ENCODE measurements around the gene ZDHHC11. TPM values are rescaled to one million over a fixed set of nuclear protein-coding genes. Genes with fewer than 3 reads are reported as not detected.
"Not testable (repeated sequence)": the region's sequence is repeated elsewhere in the genome, so short reads cannot be mapped to it uniquely, and the experiment has no call there.

Gene ZDHHC11
- total RNA-seq, 2 experiments from 2014 or later: 9.4 to 10.0 TPM

GRCh38 chr5:885529-885928, 34.7 kb upstream of the ZDHHC11 start:
- H3K4me1 Mint-ChIP-seq: peaks cover 34% of the 10 kb centered on the region
- POLR2A ChIA-PET: no interaction called here
- peak overlapping the region; percentile 19 for H3K27ac Mint-ChIP-seq

GRCh38 chr5:885127-885442, 34.3 kb upstream of the ZDHHC11 start:
- peaks cover 90% of the 10 kb centered on the region for H3K36me3 Mint-ChIP-seq (ENCODE audit: low read depth)
- peaks cover 15% of the 10 kb centered on the region for H3K9me3 Mint-ChIP-seq
- H3K27ac Mint-ChIP-seq: no peak overlapping the region
- H3K4me1 Mint-ChIP-seq: peaks cover 33% of the 10 kb centered on the region
- no peak for DNase-seq
- H3K27me3 Mint-ChIP-seq: no peaks in the 10 kb centered on the region
- POLR2A ChIA-PET: no interaction called here
- H3K4me3 Mint-ChIP-seq: no peak overlapping the region
- CTCF ChIA-PET: no interaction called here

More at GRCh38 chr5:885529-885928, 34.7 kb upstream of the ZDHHC11 start:
- CTCF ChIA-PET: no interaction called here
- no peak for DNase-seq
- Mint-ChIP-seq H3K9me3 (peaks cover 15% of the 10 kb centered on the region), H3K36me3 (ENCODE audit: low read depth) (peaks cover 91% of the 10 kb centered on the region), H3K4me3 (no peak overlapping the region), H3K27me3 (no peaks in the 10 kb centered on the region)

- Mint-ChIP-seq H3K27me3 (no peaks in the 10 kb centered on the region), H3K4me3 (no peak overlapping the region), H3K36me3 (ENCODE audit: low read depth) (peaks cover 88% of the 10 kb centered on the region), H3K9me3 (peaks cover 15% of the 10 kb centered on the region), H3K4me1 (peaks cover 31% of the 10 kb centered on the region), H3K27ac (no peak overlapping the region)
- POLR2A ChIA-PET: no interaction called here
- DNase-seq: no peak
- CTCF ChIA-PET: no interaction called here
Measured at GRCh38 chr5:884345-885126, 33.8 kb upstream of the ZDHHC11 start.

GRCh38 chr5:883475-884181, 32.8 kb upstream of the ZDHHC11 start:
- H3K4me1 Mint-ChIP-seq: peaks cover 26% of the 10 kb centered on the region
- H3K36me3 Mint-ChIP-seq (ENCODE audit: low read depth): peaks cover 79% of the 10 kb centered on the region
- POLR2A ChIA-PET: no interaction called here
- H3K9me3 Mint-ChIP-seq: peaks cover 15% of the 10 kb centered on the region
- peak overlapping the region; percentile 83 for H3K27ac Mint-ChIP-seq
- H3K4me3 Mint-ChIP-seq: no peak overlapping the region
- DNase-seq: no peak
- CTCF ChIA-PET: no interaction called here
- no peaks in the 10 kb centered on the region for H3K27me3 Mint-ChIP-seq

- Mint-ChIP-seq H3K9me3 (peaks cover 15% of the 10 kb centered on the region), H3K4me1 (peaks cover 17% of the 10 kb centered on the region), H3K4me3 (peak overlapping the region; percentile 41), H3K27me3 (no peaks in the 10 kb centered on the region), H3K36me3 (ENCODE audit: low read depth) (peaks cover 74% of the 10 kb centered on the region), H3K27ac (peak overlapping the region; percentile 83)
- ChIA-PET POLR2A (no interaction called here), CTCF (no interaction called here)
- no peak for DNase-seq
Measured at GRCh38 chr5:882253-883183, 31.7 kb upstream of the ZDHHC11 start.

- peaks cover 15% of the 10 kb centered on the region for H3K9me3 Mint-ChIP-seq
- H3K36me3 Mint-ChIP-seq (ENCODE audit: low read depth): peaks cover 69% of the 10 kb centered on the region
- H3K4me3 Mint-ChIP-seq: no peak overlapping the region
- ChIA-PET POLR2A (no interaction called here), CTCF (interaction anchor here (1.2 kb wide), 1 partner anchor 8 kb away, joined by 4 read pairs; no protein-coding TSS in a partner anchor)
- H3K27ac Mint-ChIP-seq: no peak overlapping the region
- H3K27me3 Mint-ChIP-seq: no peaks in the 10 kb centered on the region
- peaks cover 17% of the 10 kb centered on the region for H3K4me1 Mint-ChIP-seq
- DNase-seq: no peak
Measured at GRCh38 chr5:881551-881935, 30.8 kb upstream of the ZDHHC11 start.

- ChIA-PET POLR2A (no interaction called here), CTCF (interaction anchor here (1.2 kb wide), 1 partner anchor 9 kb away, joined by 4 read pairs; no protein-coding TSS in a partner anchor)
- Mint-ChIP-seq H3K36me3 (ENCODE audit: low read depth) (peaks cover 63% of the 10 kb centered on the region), H3K4me3 (no peak overlapping the region), H3K4me1 (peaks cover 17% of the 10 kb centered on the region), H3K27me3 (no peaks in the 10 kb centered on the region), H3K9me3 (peaks cover 15% of the 10 kb centered on the region), H3K27ac (no peak overlapping the region)
- no peak for DNase-seq
Measured at GRCh38 chr5:880816-881550, 30.2 kb upstream of the ZDHHC11 start.

- H3K36me3 Mint-ChIP-seq (ENCODE audit: low read depth): peaks cover 55% of the 10 kb centered on the region
- H3K9me3 Mint-ChIP-seq: peaks cover 15% of the 10 kb centered on the region
- POLR2A ChIA-PET, DNase-seq, CTCF ChIA-PET, H3K4me3 Mint-ChIP-seq, H3K27ac Mint-ChIP-seq, H3K27me3 Mint-ChIP-seq: not testable (repeated sequence)
- H3K4me1 Mint-ChIP-seq: peaks cover 17% of the 10 kb centered on the region
Measured at GRCh38 chr5:878677-879076, 27.9 kb upstream of the ZDHHC11 start.

- CTCF ChIA-PET: no interaction called here
- peaks cover 12% of the 10 kb centered on the region for H3K9me3 Mint-ChIP-seq
- no peak for DNase-seq
- H3K36me3 Mint-ChIP-seq (ENCODE audit: low read depth): peaks cover 51% of the 10 kb centered on the region
- no peaks in the 10 kb centered on the region for H3K27me3 Mint-ChIP-seq
- POLR2A ChIA-PET: no interaction called here
- no peak overlapping the region for H3K4me3 Mint-ChIP-seq
- H3K4me1 Mint-ChIP-seq: peaks cover 17% of the 10 kb centered on the region
- no peak overlapping the region for H3K27ac Mint-ChIP-seq
Measured at GRCh38 chr5:878125-878524, 27.3 kb upstream of the ZDHHC11 start.

GRCh38 chr5:876398-877365, 25.9 kb upstream of the ZDHHC11 start:
- H3K4me1 Mint-ChIP-seq: peaks cover 3% of the 10 kb centered on the region
- no peak for DNase-seq
- H3K9me3 Mint-ChIP-seq: no peaks in the 10 kb centered on the region
- ChIA-PET CTCF (no interaction called here), POLR2A (no interaction called here)
- no peak overlapping the region for H3K4me3 Mint-ChIP-seq
- no peaks in the 10 kb centered on the region for H3K27me3 Mint-ChIP-seq
- no peak overlapping the region for H3K27ac Mint-ChIP-seq
- peaks cover 42% of the 10 kb centered on the region for H3K36me3 Mint-ChIP-seq (ENCODE audit: low read depth)

GRCh38 chr5:875931-876330, 25.1 kb upstream of the ZDHHC11 start:
- Mint-ChIP-seq H3K4me3 (no peak overlapping the region), H3K27ac (no peak overlapping the region), H3K36me3 (ENCODE audit: low read depth) (peaks cover 41% of the 10 kb centered on the region), H3K9me3 (no peaks in the 10 kb centered on the region), H3K27me3 (no peaks in the 10 kb centered on the region), H3K4me1 (no peaks in the 10 kb centered on the region)
- ChIA-PET POLR2A (no interaction called here), CTCF (no interaction called here)
- no peak for DNase-seq

- Mint-ChIP-seq H3K36me3 (ENCODE audit: low read depth) (peaks cover 55% of the 10 kb centered on the region), H3K27me3 (no peaks in the 10 kb centered on the region), H3K27ac (no peak overlapping the region), H3K4me3 (no peak overlapping the region), H3K9me3 (no peaks in the 10 kb centered on the region), H3K4me1 (no peaks in the 10 kb centered on the region)
- DNase-seq: no peak
- ChIA-PET POLR2A (no interaction called here), CTCF (no interaction called here)
Measured at GRCh38 chr5:873328-873727, 22.5 kb upstream of the ZDHHC11 start.
